WI38 (cell line): ENCODE data around the gene PHAF1.

Source experiments
- H3K4me3 ChIP-seq: 2 replicates; pipeline ENCODE4 v1.5.1; 2011; ENCODE audit warnings: low read depth, mild to moderate bottlenecking, control low read depth, low read length
- TF ChIP-seq, protein P1 (sequence below): IDR thresholded peaks from 2 replicates; pipeline ENCODE4 v1.5.1; 2012; ENCODE audit warnings: low read depth, mild to moderate bottlenecking, control low read depth, low read length

PHAF1 gene

DNA sequence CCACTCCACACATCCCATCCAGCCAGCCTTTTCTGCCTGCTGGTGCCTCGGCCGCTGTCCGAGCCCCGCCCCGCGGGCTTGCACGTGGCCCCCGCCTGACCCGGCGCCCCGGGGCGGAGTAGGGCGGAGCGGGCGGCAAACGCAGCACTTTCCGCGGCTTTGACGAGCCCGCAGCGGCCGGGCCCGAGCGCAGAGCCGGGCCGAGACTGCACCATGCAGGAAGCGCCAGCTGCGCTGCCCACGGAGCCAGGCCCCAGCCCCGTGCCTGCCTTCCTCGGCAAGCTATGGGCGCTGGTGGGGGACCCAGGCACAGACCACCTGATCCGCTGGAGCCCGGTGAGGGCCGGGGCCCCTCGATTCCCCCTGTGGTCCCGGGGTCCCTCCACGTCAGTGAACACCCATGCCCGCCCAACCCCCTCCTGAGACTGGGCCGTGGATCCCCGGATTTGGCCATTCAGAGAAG, 54.9 kb downstream of the PHAF1 start, which contains the start of gene HSF4:
TSS of gene HSF4 (plus strand) at position 147 of the 463 bp plus-strand sequence. CDS start at position 214, 67 bp downstream.
- TF ChIP-seq, protein P1, sequence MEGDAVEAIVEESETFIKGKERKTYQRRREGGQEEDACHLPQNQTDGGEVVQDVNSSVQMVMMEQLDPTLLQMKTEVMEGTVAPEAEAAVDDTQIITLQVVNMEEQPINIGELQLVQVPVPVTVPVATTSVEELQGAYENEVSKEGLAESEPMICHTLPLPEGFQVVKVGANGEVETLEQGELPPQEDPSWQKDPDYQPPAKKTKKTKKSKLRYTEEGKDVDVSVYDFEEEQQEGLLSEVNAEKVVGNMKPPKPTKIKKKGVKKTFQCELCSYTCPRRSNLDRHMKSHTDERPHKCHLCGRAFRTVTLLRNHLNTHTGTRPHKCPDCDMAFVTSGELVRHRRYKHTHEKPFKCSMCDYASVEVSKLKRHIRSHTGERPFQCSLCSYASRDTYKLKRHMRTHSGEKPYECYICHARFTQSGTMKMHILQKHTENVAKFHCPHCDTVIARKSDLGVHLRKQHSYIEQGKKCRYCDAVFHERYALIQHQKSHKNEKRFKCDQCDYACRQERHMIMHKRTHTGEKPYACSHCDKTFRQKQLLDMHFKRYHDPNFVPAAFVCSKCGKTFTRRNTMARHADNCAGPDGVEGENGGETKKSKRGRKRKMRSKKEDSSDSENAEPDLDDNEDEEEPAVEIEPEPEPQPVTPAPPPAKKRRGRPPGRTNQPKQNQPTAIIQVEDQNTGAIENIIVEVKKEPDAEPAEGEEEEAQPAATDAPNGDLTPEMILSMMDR: no peak
- H3K4me3 ChIP-seq: peak within 1 kb of the TSS; percentile 48

GRCh38 chr16:67165121-67166078, 55.7 kb downstream of the PHAF1 start:
- TF ChIP-seq, protein P1: no peak
- no peak overlapping the region for H3K4me3 ChIP-seq

DNA sequence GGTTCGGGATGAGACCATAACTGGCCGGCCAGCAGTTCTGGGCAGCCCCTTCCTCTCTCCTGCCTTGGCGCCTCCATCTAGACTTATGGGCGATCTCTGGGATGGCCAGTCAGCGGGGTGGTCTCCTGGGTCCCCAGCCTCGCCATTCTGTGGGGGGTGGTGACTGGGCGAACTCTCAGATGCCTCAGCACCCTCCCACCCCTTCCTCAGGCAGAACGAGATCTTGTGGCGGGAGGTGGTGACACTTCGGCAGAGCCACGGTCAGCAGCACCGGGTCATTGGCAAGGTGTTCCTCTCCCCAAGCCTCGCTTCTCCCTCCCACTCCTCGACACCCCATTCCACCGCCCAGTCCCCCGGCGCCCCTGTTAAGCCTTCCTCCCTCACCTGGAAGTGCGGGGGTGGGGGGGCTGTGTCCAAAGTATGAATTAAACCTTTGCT, 56.4 kb downstream of the PHAF1 start:
- TF ChIP-seq, protein P1: no peak
- no peak overlapping the region for H3K4me3 ChIP-seq

DNA sequence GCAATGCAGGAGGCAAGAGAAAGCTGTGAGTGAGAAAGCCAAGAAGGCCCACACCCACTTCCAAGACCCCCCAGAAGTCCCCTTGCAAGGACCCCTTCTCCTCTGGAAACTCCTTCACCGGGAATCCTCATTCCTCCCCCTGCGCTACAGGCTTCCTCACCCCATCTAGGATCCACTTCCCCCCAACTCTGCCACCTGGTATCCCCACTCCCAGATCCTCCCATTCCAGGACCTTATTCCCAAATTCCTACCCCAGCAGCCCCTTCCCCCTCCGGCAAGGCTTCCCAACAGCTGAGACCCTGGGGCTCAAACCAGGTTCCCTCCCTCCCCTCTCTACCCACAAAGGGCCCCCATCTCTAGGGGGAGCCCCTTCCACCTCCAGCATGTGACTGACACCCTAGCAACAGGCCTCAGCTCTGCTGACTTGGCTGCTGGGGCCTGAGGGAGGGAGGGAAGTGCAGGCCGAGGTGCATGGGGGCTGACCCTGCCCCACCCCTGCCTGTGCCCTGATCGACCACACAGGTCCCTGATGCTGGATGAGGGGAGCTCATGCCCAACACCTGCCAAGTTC, 56.9 kb downstream of the PHAF1 start:
- H3K4me3 ChIP-seq: no peak overlapping the region
- TF ChIP-seq, protein P1: no peak

DNA sequence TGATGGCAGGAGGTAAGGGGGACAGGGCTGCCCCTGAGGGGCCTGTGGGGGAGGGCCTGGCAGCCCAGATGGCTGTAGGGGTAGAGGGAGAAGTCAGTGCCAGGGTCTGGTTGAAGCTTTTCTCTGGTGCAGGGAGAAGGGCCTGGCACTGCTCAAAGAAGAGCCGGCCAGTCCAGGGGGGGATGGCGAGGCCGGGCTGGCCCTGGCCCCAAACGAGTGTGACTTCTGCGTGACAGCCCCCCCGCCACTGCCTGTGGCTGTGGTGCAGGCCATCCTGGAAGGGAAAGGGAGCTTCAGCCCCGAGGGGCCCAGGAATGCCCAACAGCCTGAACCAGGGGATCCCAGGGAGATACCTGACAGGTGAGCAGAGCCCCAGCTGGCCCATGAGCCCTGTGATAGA, 57.8 kb downstream of the PHAF1 start:
- no peak overlapping the region for H3K4me3 ChIP-seq
- TF ChIP-seq, protein P1: no peak

DNA sequence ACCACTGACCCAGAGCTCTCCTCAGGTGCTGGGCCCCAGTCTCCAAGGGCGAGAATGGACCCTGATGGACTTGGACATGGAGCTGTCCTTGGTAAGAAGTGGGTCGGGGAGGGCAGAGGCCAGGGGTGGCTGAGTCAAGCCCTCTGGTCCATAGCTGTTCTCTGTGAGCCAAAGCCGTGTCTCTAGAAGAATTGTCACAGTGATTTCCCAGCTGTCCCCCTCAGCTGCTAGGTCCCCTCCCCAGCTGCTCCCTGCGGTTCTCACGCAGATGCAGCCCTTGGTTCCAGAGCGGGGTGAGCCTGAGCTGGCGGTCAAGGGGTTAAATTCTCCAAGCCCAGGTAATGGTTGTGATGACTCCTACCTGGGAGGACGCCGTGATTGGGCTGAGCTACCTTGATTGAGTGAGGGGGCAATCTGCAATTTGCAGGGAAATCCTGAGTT, 59.3 kb downstream of the PHAF1 start:
- H3K4me3 ChIP-seq: no peak overlapping the region

More for the DNA sequence above, 59.3 kb downstream of the PHAF1 start:
- TF ChIP-seq, protein P1: no peak
